Tibial nerve (tissue), 4 donors: ENCODE data around the gene ASTN2.

ENCODE experiments used
- CTCF ChIP-seq, 5 experiments: fragments of 200-600 bp in 3 of 5; fragments of 450-650 bp in 2 of 5; sonication (generic) in 3 of 5; IDR thresholded peaks; one replicate each; pipeline ENCODE4 v1.5.1; 2016 to 2019; ENCODE audit warnings: antibody characterized with exemption in 5 of 5, mild to moderate bottlenecking in 3 of 5, moderate library complexity in 2 of 5
- EP300 ChIP-seq, 2 donors: sonication (generic); formaldehyde crosslinking; IDR thresholded peaks; one replicate each; pipeline ENCODE4 v1.6.1; 2017; ENCODE audit warnings: antibody characterized with exemption in 2 of 2, mild to moderate bottlenecking in 1 of 2
- POLR2A ChIP-seq, 2 donors: fragments of 450-650 bp; IDR thresholded peaks; one replicate each; pipeline ENCODE4 v1.6.1; 2017; ENCODE audit warnings: antibody characterized with exemption in 2 of 2, mild to moderate bottlenecking in 2 of 2, moderate library complexity in 2 of 2

DNA sequence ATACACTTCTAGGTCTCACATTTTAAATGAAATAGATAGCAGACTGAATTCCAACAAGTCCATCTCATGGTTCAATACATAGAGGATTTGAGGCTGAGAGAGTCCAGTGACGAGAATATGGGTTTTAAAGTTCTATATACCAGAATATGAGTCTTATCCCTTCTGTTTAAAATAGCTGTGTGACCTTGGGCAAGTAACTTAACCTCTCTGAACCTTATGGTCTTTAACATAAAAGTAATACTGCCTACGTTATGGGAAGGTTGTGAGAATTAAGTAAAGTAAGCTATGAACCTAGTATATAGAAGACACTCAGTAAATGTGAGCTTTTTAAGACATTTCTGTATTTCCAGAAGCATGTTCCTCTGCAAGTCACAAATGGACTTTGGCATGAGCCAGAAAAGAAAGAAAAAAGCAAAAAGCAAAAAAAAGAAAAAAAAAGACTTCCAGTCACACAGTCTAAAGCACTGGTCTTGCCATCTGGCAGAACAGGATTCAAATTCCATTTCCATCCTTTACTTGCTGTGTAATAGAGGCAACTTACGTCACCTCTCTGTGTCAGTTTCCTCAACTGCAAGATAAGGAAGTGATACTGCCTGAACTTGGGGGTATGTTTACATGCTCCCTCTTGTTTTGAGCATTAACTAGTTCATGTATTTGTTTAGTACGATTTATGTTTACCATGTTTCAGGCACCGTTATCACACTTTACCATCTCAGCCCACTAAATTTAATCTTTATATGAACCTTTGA lies 479.5 kb downstream of the ASTN2 start:
- TF ChIP-seq CTCF (IDR thresholded peaks at IDR 0.05) (no peak), POLR2A (IDR thresholded peaks at IDR 0.05) (no peak), EP300 (IDR thresholded peaks at IDR 0.05) (no peak)
